ENCODE results near the gene MCF2L.

MCF2L gene

DNA sequence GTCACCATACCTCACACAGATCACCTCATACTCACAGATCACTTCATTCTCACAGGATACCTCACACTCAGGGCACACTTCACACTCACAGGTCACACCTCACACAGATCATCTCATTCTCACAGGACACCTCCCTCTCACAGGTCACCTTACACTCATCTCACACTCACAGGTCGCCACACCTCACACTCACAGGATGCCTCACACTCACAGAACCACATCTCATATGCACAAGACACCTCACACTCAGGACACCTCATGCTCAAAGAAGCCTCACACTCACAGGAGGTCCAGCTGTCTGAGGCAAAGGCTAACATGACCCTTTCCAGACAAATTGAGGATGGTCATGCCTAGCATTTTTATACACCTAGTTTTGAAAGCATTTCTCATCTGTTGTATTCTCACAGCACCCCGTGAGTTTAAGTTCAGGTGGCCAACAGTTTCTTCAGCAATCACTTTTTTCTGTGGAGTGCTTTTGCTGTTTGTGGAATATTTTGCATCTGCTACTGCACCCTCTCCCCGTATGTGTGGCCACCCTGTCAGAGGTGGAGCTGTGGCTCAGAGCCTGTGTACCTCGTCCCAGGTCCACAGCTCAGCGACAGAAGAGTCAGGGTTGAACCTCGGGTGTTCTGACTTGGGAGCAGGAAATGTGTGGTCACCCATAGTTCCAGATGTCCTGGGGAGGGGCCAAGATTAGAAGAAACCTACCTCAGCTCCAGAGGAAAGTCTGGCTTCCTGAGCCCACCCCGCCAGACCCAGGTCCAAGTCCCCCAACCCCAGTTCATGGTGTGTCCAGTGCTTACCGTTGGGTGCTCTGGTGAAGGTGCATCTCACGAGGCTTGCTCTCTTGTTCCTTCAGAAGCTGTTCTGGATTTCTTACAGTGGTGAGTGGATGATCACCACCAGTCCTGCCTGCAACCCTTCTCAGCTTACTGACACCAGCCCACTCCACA is 144.2 kb downstream of the MCF2L start:
- no peak overlapping the region for H3K9ac ChIP-seq (ENCODE audit: low read length)
- no peaks in the 10 kb centered on the region for H3K36me3 ChIP-seq (ENCODE audit: control insufficient read depth, insufficient read depth, low read length)
- peaks cover 10% of the 10 kb centered on the region for H3K27me3 ChIP-seq (ENCODE audit: control insufficient read depth, insufficient read depth, low read length)
- H3K27ac ChIP-seq (ENCODE audit: low read depth, low read length): no peak overlapping the region
- no peak overlapping the region for H3K4me3 ChIP-seq (ENCODE audit: low read length)
- H3K4me1 ChIP-seq (ENCODE audit: control insufficient read depth, insufficient read depth, low read length): no peaks in the 10 kb centered on the region

DNA sequence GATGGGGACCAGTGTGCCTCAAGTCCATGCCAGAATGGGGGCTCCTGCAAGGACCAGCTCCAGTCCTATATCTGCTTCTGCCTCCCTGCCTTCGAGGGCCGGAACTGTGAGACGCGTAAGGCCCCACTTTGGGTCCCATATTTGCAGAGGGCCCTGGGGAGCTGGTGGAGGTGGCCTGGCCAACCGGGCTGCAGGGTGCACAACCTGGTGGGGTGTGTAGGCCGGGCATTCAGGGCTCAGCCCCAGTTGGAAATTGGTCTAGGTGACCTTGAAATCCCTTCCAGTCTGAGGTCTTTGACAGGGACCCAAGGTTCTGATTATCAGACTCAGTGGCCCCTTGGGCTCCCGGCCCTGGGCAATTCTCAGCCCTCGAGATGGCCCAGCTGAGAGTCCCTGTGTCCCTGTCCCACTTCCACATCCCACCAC is 144.8 kb downstream of the MCF2L start:
- no peak overlapping the region for H3K27ac ChIP-seq (ENCODE audit: low read depth, low read length)
- H3K4me3 ChIP-seq (ENCODE audit: low read length): no peak overlapping the region
- H3K27me3 ChIP-seq (ENCODE audit: control insufficient read depth, insufficient read depth, low read length): peaks cover 10% of the 10 kb centered on the region
- H3K4me1 ChIP-seq (ENCODE audit: control insufficient read depth, insufficient read depth, low read length): no peaks in the 10 kb centered on the region
- no peak overlapping the region for H3K9ac ChIP-seq (ENCODE audit: low read length)
- no peaks in the 10 kb centered on the region for H3K36me3 ChIP-seq (ENCODE audit: control insufficient read depth, insufficient read depth, low read length)

DNA sequence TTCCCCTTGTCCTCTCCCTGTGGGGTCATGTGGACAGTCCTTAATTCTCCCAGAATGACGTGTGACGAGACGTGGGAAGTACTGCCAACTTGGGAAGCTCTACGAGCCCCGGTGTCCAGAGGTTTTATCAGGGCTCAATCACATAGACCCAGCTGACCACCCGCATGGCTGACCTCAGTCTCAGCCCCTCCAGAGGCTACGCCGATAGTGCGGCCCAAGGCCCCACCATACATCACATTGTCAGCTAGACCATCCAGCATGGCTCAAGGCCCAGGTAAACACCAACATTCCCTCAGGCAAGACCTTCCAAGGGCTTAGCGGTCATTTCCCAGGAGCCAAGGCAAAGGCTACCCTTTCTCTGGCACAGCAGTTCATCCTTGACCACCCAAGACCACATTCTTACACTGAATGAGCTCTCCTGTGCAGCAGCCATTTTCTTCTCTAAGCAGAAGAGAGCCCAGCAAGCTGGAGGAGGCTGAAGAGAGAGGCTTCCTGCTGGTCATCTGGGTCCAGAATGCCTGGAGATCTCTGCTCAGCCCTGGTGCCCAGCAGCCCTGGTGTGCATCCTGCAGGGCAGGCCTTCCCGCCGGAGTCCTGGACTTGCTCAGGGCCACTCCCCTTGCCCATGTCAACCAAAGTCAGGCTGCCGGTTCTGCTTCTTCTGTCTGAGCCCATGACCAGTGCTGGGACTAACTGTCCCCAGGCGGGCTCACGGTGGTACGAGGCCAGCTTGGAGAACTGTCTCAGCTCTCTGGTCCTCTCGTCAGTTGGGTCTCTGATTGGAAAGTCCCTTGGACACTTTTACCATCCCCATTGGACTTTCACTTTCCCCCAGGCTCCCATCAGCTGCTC is 145.7 kb downstream of the MCF2L start:
- H3K27me3 ChIP-seq (ENCODE audit: control insufficient read depth, insufficient read depth, low read length): peaks cover 5% of the 10 kb centered on the region
- no peak overlapping the region for H3K4me3 ChIP-seq (ENCODE audit: low read length)
- no peaks in the 10 kb centered on the region for H3K4me1 ChIP-seq (ENCODE audit: control insufficient read depth, insufficient read depth, low read length)
- H3K36me3 ChIP-seq (ENCODE audit: control insufficient read depth, insufficient read depth, low read length): no peaks in the 10 kb centered on the region
- H3K9ac ChIP-seq (ENCODE audit: low read length): no peak overlapping the region
- H3K27ac ChIP-seq (ENCODE audit: low read depth, low read length): no peak overlapping the region

DNA sequence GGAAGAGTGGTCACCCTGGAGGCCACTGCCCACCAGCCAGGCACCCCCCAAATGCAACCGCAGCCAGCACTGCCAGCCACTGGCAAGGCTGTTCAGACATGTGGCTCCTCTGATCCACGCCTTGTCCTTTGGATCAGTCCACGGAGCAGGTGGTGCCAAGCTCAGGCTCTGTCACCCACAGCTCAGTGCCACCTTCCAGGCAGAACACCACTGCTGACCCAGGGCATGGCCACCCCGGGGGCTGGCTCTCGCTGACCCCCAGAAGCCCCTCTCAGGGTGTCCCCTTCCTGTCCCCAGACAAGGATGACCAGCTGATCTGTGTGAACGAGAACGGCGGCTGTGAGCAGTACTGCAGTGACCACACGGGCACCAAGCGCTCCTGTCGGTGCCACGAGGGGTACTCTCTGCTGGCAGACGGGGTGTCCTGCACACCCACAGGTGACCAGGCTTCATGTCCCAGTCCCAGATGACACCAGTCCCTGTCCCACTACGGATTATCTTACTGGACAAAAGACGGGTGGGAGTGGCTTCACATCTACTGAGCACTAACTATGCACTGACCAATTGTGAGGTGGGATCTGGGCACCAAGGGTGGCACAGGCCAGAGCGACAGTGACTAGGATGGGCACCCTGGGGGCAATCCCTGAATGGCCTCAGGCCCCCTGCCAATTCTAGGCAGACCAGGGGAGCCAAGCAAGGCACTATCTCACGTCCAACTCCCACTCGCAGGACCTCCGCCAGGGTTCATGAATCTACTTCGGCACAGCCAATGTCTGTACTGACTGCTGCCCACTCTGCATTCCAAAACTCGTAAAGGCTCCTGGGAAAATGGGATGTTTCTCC is 146.6 kb downstream of the MCF2L start:
- no peak overlapping the region for H3K4me3 ChIP-seq (ENCODE audit: low read length)
- H3K27me3 ChIP-seq (ENCODE audit: control insufficient read depth, insufficient read depth, low read length): peaks cover 4% of the 10 kb centered on the region
- no peak overlapping the region for H3K27ac ChIP-seq (ENCODE audit: low read depth, low read length)
- H3K9ac ChIP-seq (ENCODE audit: low read length): no peak overlapping the region
- no peaks in the 10 kb centered on the region for H3K4me1 ChIP-seq (ENCODE audit: control insufficient read depth, insufficient read depth, low read length)
- no peaks in the 10 kb centered on the region for H3K36me3 ChIP-seq (ENCODE audit: control insufficient read depth, insufficient read depth, low read length)

DNA sequence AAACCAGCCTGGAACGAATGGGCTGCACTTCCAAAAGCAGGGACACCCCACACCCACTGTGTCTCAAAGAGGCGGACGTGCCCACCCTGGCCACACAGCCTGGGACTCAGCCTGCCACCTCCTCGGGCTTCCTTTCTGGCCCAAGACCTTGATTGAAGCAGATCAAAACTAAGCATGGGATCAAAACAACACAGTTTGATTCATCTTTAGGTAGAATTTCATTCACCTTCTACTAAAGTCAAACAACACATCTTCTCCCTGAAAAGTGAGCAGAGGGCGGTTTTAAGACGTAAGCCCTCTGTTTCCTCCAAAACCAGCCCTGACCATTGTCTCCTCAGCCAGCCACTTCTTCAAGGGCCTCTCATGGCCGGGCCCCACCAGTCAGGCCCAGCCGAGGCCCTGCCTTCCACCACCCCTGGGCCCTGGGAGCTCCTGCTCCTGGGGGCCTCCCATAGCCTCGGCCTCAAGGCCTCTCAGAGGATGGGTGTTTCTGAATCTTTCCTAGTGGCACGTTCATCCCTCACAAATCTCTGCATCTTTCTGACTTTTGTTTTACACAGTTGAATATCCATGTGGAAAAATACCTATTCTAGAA is 147.3 kb downstream of the MCF2L start:
- no peak overlapping the region for H3K27ac ChIP-seq (ENCODE audit: low read depth, low read length)
- no peaks in the 10 kb centered on the region for H3K36me3 ChIP-seq (ENCODE audit: control insufficient read depth, insufficient read depth, low read length)
- no peak overlapping the region for H3K4me3 ChIP-seq (ENCODE audit: low read length)
- no peak overlapping the region for H3K9ac ChIP-seq (ENCODE audit: low read length)
- no peaks in the 10 kb centered on the region for H3K4me1 ChIP-seq (ENCODE audit: control insufficient read depth, insufficient read depth, low read length)
- no peaks in the 10 kb centered on the region for H3K27me3 ChIP-seq (ENCODE audit: control insufficient read depth, insufficient read depth, low read length)

DNA sequence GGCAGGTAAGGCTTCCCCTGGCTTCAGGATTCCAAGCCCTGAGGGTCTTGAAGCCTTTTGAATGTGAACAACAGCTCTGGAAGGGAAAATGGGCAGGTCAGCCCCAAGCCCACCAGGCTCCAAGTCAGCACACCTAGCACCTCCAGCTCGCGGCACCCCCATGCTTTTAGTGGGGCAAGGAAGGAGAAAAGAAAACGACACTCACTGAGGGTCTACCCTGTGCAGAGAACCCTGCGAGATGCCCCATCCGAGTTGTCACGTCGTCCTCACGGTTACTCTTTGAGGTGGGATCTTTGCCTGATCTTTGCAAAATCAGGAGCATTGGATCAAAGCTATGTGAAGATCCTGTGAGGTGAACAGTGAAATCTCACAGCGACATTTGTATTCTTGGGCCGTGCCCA is 147.9 kb downstream of the MCF2L start:
- no peaks in the 10 kb centered on the region for H3K36me3 ChIP-seq (ENCODE audit: control insufficient read depth, insufficient read depth, low read length)

DNA sequence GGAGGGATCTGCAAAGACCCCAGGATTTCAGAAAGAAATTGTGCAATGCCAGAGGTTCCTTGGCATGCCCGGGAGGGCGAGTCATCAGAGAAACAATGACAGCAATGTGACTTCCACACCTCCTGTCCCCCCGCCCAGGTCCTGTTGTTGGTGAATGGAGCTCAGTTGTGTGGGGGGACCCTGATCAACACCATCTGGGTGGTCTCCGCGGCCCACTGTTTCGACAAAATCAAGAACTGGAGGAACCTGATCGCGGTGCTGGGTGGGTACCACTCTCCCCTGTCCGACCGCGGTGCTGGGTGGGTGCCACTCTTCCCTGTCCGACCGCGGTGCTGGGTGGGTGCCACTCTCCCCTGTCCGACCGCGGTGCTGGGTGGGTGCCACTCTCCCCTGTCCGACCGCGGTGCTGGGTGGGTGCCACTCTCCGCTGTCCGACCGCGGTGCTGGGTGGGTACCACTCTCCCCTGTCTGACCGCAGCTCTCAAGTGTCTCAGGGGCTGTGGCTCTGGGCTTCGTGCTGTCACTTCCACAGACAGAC is 148.4 kb downstream of the MCF2L start:
- Histone ChIP-seq H3K27me3 (ENCODE audit: control insufficient read depth, insufficient read depth, low read length) (no peaks in the 10 kb centered on the region), H3K9ac (ENCODE audit: low read length) (no peak overlapping the region), H3K36me3 (ENCODE audit: control insufficient read depth, insufficient read depth, low read length) (no peaks in the 10 kb centered on the region), H3K27ac (ENCODE audit: low read depth, low read length) (no peak overlapping the region), H3K4me1 (ENCODE audit: control insufficient read depth, insufficient read depth, low read length) (no peaks in the 10 kb centered on the region), H3K4me3 (ENCODE audit: low read length) (no peak overlapping the region)

More for the DNA sequence above, 147.9 kb downstream of the MCF2L start:
- Histone ChIP-seq H3K27ac (ENCODE audit: low read depth, low read length) (no peak overlapping the region), H3K4me3 (ENCODE audit: low read length) (no peak overlapping the region), H3K9ac (ENCODE audit: low read length) (no peak overlapping the region), H3K27me3 (ENCODE audit: control insufficient read depth, insufficient read depth, low read length) (no peaks in the 10 kb centered on the region), H3K4me1 (ENCODE audit: control insufficient read depth, insufficient read depth, low read length) (no peaks in the 10 kb centered on the region)

DNA sequence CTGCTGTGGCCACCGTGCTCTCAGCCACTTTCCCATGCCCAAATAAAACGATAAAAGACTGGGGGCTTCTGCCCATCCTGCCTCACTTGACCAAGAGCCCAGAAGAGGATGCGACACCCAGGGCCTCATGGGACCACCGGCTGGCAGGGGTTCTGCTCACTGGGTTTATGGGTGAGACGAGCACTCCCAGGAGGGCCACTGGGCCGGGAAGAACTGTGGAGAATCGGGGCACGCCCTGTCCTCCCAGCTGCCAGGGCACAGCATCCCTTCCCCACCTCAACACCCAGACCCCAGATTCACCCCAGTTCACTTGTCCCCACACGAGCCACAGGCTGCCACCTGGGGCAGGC is 148.9 kb downstream of the MCF2L start:
- Histone ChIP-seq H3K27me3 (ENCODE audit: control insufficient read depth, insufficient read depth, low read length) (no peaks in the 10 kb centered on the region), H3K36me3 (ENCODE audit: control insufficient read depth, insufficient read depth, low read length) (no peaks in the 10 kb centered on the region), H3K27ac (ENCODE audit: low read depth, low read length) (no peak overlapping the region), H3K9ac (ENCODE audit: low read length) (no peak overlapping the region), H3K4me1 (ENCODE audit: control insufficient read depth, insufficient read depth, low read length) (no peaks in the 10 kb centered on the region), H3K4me3 (ENCODE audit: low read length) (no peak overlapping the region)

DNA sequence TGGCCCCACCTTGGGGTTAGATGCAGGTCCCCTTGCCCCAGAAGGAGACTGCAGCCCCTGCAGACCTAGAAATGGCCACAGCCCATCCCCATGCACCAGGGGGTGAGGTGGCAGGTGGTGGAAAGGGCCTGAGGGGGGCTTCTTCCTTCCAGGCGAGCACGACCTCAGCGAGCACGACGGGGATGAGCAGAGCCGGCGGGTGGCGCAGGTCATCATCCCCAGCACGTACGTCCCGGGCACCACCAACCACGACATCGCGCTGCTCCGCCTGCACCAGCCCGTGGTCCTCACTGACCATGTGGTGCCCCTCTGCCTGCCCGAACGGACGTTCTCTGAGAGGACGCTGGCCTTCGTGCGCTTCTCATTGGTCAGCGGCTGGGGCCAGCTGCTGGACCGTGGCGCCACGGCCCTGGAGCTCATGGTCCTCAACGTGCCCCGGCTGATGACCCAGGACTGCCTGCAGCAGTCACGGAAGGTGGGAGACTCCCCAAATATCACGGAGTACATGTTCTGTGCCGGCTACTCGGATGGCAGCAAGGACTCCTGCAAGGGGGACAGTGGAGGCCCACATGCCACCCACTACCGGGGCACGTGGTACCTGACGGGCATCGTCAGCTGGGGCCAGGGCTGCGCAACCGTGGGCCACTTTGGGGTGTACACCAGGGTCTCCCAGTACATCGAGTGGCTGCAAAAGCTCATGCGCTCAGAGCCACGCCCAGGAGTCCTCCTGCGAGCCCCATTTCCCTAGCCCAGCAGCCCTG is 149.4 kb downstream of the MCF2L start:
- no peaks in the 10 kb centered on the region for H3K4me1 ChIP-seq (ENCODE audit: control insufficient read depth, insufficient read depth, low read length)
- H3K27me3 ChIP-seq (ENCODE audit: control insufficient read depth, insufficient read depth, low read length): no peaks in the 10 kb centered on the region
- no peak overlapping the region for H3K27ac ChIP-seq (ENCODE audit: low read depth, low read length)
- no peak overlapping the region for H3K9ac ChIP-seq (ENCODE audit: low read length)
- H3K36me3 ChIP-seq (ENCODE audit: control insufficient read depth, insufficient read depth, low read length): no peaks in the 10 kb centered on the region
- H3K4me3 ChIP-seq (ENCODE audit: low read length): no peak overlapping the region

DNA sequence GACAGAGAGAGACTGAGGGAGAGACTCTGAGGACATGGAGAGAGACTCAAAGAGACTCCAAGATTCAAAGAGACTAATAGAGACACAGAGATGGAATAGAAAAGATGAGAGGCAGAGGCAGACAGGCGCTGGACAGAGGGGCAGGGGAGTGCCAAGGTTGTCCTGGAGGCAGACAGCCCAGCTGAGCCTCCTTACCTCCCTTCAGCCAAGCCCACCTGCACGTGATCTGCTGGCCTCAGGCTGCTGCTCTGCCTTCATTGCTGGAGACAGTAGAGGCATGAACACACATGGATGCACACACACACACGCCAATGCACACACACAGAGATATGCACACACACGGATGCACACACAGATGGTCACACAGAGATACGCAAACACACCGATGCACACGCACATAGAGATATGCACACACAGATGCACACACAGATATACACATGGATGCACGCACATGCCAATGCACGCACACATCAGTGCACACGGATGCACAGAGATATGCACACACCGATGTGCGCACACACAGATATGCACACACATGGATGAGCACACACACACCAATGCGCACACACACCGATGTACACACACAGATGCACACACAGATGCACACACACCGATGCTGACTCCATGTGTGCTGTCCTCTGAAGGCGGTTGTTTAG is 150.3 kb downstream of the MCF2L start:
- no peak overlapping the region for H3K9ac ChIP-seq (ENCODE audit: low read length)
- H3K4me3 ChIP-seq (ENCODE audit: low read length): no peak overlapping the region
- H3K27ac ChIP-seq (ENCODE audit: low read depth, low read length): no peak overlapping the region
- no peaks in the 10 kb centered on the region for H3K27me3 ChIP-seq (ENCODE audit: control insufficient read depth, insufficient read depth, low read length)
- no peaks in the 10 kb centered on the region for H3K4me1 ChIP-seq (ENCODE audit: control insufficient read depth, insufficient read depth, low read length)
- H3K36me3 ChIP-seq (ENCODE audit: control insufficient read depth, insufficient read depth, low read length): no peaks in the 10 kb centered on the region

DNA sequence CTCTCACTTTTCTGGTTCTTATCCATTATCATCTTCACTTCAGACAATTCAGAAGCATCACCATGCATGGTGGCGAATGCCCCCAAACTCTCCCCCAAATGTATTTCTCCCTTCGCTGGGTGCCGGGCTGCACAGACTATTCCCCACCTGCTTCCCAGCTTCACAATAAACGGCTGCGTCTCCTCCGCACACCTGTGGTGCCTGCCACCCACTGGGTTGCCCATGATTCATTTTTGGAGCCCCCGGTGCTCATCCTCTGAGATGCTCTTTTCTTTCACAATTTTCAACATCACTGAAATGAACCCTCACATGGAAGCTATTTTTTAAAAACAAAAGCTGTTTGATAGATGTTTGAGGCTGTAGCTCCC is 150.8 kb downstream of the MCF2L start:
- H3K9ac ChIP-seq (ENCODE audit: low read length): no peak overlapping the region
- no peak overlapping the region for H3K4me3 ChIP-seq (ENCODE audit: low read length)
- H3K36me3 ChIP-seq (ENCODE audit: control insufficient read depth, insufficient read depth, low read length): no peaks in the 10 kb centered on the region
- no peak overlapping the region for H3K27ac ChIP-seq (ENCODE audit: low read depth, low read length)
- H3K4me1 ChIP-seq (ENCODE audit: control insufficient read depth, insufficient read depth, low read length): no peaks in the 10 kb centered on the region
- H3K27me3 ChIP-seq (ENCODE audit: control insufficient read depth, insufficient read depth, low read length): no peaks in the 10 kb centered on the region
